GM10248 (cell line): Measurements from ENCODE around the gene ARHGAP15.

ENCODE experiments used
- CTCF ChIA-PET: fragments of 300-600 bp; sonication (Branson Sonifier 250); formaldehyde crosslinking; extraction: SDS; loops from one replicate; lab custom pipeline; 2021; ENCODE audit warnings: antibody characterized with exemption; lab: Yijun Ruan, JAX
- POLR2A ChIA-PET: fragments of 350-650 bp; sonication (Branson Sonifier 250); formaldehyde crosslinking; extraction: SDS; loops from one replicate; lab custom pipeline; 2020; ENCODE audit warnings: antibody characterized with exemption; lab: Yijun Ruan, JAX
- DNase-seq: peaks from one replicate; pipeline ENCODE4 v3.0.0; 2012; ENCODE audit errors: extremely low spot score
- CTCF ChIP-seq: IDR thresholded peaks from 2 replicates; pipeline ENCODE4 v1.5.1; 2012; ENCODE audit warnings: mild to moderate bottlenecking, low read depth; ENCODE audit errors: extremely low read depth, missing control alignments, control extremely low read depth

The ARHGAP15 gene

GRCh38 chr2:143726151-143726845 lies 597.1 kb downstream of the ARHGAP15 start:
- DNase-seq: no peak
- TF ChIP-seq CTCF: no peak
- CTCF ChIA-PET: no interaction called here
- POLR2A ChIA-PET: no interaction called here

- POLR2A ChIA-PET: no interaction called here
- DNase-seq: no peak
- no peak for TF ChIP-seq CTCF
- CTCF ChIA-PET: interaction anchor here (2.0 kb wide), 1 partner anchor 11 kb away, joined by 4 read pairs; no protein-coding TSS in a partner anchor
Observed at GRCh38 chr2:143728498-143728897, 599.3 kb downstream of the ARHGAP15 start.

DNA sequence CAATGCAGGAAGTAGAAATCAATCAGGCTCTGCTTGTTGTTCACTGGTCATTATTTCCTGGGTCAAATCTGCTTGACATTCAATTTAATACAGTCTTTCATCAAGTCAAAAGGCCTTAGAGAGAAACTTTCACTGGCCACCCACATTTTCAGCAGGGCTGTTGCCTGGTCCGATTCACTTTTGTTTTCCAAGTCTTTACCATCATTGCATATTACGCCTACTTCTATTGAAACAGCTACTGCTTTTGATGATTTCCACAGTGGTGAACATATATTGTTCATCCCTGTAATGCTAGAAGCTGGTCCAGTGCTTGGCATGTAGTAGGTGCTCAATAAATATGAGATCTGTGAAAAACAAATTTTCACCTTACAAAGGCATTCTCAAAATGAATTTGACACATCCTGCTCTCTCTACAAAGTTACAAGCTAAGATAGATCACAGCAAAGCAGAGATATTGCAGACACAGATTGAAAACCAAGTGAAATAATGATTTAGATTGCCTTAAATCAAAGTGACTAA lies 600.1 kb downstream of the ARHGAP15 start:
- ChIA-PET CTCF (interaction anchor here (3.3 kb wide), 1 partner anchor 11 kb away, joined by 14 read pairs; no protein-coding TSS in a partner anchor), POLR2A (interaction anchor here (0.6 kb wide), 1 partner anchor 313 kb away, joined by 8 read pairs; no protein-coding TSS in a partner anchor)
- TF ChIP-seq CTCF: no peak
- no peak for DNase-seq

DNA sequence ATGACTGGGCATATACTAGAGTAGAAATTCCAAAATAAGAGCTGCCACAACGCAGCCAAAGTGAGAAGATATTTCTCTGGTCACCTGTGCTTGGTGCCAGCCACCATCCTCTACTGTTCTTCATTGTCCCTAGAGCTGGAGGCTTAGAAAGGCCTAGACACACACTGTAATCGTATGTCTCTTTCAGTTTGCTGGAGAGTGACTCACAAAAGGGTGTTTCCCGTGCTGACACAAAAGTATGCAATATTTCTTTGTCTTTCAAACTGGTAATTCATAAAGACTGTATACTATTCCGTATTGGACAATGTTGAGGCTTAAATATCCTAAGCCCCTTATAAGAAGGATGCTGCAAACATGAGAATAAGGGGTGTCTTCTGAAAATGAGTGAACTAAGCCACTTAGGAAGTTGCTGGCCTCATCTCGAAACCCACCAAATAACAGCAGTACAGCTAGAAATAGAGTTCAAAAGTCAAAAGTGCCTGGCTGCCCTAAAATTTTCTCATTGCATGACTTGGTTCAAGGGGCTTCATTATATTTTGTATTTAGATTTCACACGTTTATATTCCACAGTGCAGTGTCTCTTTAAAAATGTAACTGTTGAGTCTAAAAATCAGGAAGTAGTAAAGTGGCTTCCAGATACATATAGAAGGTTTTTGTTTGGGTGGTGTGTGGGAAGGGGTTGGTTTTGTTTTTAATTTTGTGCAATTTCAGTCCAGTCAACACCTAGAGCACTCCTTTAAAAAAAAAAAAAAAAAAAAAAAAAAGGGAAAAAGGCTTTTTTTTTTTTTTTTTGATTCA lies 601.1 kb downstream of the ARHGAP15 start:
- no peak for TF ChIP-seq CTCF
- CTCF ChIA-PET: interaction anchor here (1.7 to 3.3 kb wide), 2 partner anchors 10 to 20 kb away, joined by 5 to 14 read pairs; no protein-coding TSS in a partner anchor
- peak; percentile 20 for DNase-seq
- POLR2A ChIA-PET: no interaction called here

DNA sequence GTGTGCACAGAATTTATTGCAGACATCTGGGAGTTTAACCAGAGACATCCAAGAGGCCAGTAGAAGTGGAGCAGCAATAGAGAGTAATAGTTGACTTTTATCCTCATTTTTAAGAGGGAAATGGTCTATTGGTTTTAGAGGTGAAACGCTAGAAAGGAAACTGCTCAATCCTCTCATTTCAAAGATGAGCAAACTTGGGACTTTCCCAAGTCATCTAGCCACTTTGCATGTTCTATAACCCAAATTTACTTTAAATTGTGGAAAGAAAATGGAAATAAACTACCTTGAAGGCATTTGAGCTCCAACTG lies 601.7 kb downstream of the ARHGAP15 start:
- ChIA-PET POLR2A (no interaction called here), CTCF (interaction anchor here (1.7 to 3.3 kb wide), 2 partner anchors 10 to 20 kb away, joined by 5 to 14 read pairs; no protein-coding TSS in a partner anchor)
- no peak for TF ChIP-seq CTCF
- peak; percentile 17 for DNase-seq

GRCh38 chr2:143732076-143732475 lies 602.9 kb downstream of the ARHGAP15 start:
- DNase-seq: no peak
- CTCF ChIA-PET: interaction anchor here (3.3 kb wide), 1 partner anchor 9 kb away, joined by 14 read pairs; no protein-coding TSS in a partner anchor
- POLR2A ChIA-PET: interaction anchor here (0.7 kb wide), 1 partner anchor 42 kb away, joined by 9 read pairs; no protein-coding TSS in a partner anchor
- no peak for TF ChIP-seq CTCF
